Measurements from ENCODE around the gene AIFM1.

DNA sequence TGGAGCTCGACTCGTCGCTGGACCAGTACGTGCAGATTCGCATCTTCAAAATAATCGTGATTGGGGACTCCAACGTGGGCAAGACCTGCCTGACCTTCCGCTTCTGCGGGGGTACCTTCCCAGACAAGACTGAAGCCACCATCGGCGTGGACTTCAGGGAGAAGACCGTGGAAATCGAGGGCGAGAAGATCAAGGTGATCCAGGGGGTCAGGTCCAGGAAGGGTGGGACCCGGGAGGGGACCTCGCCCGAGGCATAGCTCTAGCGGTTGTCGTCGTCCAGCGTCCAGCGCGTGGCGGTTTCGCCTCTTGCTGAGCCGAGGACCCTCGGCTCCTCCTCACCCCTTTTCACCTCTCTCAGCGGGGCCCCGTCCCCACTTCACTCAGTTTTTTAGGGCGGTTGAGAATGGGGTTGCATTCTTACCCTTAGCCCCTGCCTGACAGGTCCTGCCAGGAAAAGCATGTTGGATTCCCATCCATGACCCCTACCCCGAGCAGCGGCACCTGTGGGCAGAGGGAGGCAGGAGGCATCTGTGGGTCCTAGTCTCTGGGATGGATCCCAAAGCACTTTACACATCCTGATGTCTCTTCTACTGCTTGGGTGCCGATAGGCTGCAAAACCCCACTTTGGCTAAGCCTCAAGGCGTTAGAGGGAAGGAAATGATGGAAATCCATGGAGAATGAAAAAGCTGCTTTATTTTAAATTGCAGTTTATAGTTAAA, 6.6 kb upstream of the AIFM1 start:
- TF ChIP-seq, protein P1, sequence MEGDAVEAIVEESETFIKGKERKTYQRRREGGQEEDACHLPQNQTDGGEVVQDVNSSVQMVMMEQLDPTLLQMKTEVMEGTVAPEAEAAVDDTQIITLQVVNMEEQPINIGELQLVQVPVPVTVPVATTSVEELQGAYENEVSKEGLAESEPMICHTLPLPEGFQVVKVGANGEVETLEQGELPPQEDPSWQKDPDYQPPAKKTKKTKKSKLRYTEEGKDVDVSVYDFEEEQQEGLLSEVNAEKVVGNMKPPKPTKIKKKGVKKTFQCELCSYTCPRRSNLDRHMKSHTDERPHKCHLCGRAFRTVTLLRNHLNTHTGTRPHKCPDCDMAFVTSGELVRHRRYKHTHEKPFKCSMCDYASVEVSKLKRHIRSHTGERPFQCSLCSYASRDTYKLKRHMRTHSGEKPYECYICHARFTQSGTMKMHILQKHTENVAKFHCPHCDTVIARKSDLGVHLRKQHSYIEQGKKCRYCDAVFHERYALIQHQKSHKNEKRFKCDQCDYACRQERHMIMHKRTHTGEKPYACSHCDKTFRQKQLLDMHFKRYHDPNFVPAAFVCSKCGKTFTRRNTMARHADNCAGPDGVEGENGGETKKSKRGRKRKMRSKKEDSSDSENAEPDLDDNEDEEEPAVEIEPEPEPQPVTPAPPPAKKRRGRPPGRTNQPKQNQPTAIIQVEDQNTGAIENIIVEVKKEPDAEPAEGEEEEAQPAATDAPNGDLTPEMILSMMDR (IDR thresholded peaks at IDR 0.05): peak; percentile 6
- TF ChIP-seq EZH2phosphoT487 (IDR thresholded peaks at IDR 0.05) (no peak), EZH2 (IDR thresholded peaks at IDR 0.05) (no peak)
